GM12801 (cell line): Measurements from ENCODE around the gene NRXN3.

Experiments used
- TF ChIP-seq, protein P1 (sequence below): IDR thresholded peaks from one replicate; pipeline ENCODE4 v1.5.1; 2011; ENCODE audit warnings: control low read depth; ENCODE audit not compliant: insufficient read length; ENCODE audit errors: extremely low read depth

The NRXN3 gene

DNA sequence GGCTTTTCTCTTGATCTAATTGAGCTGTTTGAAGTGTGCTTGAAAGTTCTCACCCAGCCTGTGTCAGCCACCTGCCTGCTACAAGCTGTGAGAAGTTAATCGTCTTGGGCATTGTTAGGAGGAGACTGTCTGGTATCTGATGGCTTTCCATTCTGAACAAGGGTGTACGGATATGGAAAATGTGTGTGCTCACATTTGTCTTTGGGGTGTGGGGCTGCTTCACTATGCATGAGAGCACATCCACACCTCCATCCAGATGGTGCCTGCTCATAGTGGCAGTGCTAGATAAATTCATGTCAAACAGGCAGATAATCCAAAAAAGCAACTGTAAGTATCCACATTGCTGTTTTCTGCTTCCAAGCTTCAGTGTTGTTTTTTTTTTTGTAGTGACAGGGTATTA lies 1578.9 kb downstream of the NRXN3 start:
- TF ChIP-seq, protein P1, sequence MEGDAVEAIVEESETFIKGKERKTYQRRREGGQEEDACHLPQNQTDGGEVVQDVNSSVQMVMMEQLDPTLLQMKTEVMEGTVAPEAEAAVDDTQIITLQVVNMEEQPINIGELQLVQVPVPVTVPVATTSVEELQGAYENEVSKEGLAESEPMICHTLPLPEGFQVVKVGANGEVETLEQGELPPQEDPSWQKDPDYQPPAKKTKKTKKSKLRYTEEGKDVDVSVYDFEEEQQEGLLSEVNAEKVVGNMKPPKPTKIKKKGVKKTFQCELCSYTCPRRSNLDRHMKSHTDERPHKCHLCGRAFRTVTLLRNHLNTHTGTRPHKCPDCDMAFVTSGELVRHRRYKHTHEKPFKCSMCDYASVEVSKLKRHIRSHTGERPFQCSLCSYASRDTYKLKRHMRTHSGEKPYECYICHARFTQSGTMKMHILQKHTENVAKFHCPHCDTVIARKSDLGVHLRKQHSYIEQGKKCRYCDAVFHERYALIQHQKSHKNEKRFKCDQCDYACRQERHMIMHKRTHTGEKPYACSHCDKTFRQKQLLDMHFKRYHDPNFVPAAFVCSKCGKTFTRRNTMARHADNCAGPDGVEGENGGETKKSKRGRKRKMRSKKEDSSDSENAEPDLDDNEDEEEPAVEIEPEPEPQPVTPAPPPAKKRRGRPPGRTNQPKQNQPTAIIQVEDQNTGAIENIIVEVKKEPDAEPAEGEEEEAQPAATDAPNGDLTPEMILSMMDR: no peak

DNA sequence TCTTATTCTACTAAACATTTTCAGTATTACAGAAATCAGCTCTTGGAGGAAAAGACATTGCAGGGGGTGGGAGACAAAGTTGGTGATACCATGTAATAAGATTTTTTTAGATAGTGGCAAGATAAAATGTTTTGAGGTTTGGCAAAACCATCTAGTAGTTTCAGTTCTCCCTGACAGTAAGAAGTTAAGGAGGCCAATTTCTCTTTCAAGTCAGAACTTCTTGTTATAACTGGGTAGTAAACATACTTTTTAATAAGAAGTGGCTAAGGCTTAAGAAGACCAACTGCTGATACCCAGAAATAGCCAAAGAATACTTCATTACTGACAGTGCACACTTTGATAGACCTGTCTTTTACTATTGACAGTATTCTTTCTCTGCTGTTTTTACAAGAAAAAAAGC lies 1588.8 kb downstream of the NRXN3 start:
- TF ChIP-seq, protein P1: no peak

DNA sequence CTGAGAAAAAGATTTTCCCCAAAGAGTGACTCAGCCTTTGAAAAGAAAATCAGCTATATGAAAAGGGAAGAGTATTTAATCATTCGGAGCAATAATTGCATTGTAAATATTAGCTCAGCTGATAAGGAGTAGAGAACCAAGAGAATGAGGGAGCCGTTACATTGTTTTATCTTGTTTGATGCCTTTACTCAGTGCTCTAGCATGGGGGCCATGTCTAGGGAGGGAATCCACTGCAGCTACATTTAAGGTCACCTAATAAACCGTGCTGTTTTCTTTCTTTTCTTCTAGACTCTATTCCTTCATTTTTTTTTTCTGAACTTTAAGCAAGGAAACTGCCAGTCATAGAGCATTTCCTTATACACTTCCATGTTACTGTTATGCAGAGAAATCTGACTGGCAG lies 1594.2 kb downstream of the NRXN3 start:
- TF ChIP-seq, protein P1: no peak

DNA sequence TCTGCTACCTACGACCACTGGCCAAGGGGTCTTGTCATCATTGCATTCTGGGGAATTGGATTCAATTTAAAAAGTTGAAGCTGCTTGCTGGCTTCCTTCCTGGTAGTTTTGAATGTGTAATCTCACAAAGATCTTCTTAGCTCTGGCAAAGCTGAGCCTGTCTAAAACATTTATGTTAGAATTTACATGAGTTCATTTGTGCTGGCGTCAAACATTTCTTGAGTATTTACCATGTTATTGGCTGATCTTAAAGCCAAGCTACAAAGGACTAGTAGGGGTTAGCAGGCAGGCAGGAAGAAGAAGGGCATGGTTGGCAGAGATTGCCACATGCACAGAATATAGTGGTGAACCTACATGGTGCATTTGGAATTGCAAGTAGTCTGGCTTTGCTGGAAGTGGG lies 1596.3 kb downstream of the NRXN3 start:
- TF ChIP-seq, protein P1: no peak

DNA sequence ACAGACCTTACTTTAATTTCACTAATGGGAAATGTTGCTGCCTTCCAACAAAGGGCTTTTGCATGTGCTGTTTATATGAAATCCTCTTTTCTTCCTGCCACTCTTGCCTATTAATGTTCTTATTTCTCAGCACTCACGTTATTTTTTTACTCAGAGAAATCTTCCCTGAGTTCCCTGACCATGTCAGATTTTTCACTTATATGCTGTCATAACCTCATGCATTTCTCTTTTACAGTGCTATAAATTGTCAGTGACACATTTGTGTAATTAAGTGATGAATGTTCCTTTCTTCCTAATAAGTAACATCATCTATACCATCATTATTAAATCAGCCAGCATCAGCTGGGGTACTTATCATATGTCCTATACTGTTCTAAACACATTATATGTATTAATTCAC lies 1597.1 kb downstream of the NRXN3 start:
- TF ChIP-seq, protein P1: no peak

DNA sequence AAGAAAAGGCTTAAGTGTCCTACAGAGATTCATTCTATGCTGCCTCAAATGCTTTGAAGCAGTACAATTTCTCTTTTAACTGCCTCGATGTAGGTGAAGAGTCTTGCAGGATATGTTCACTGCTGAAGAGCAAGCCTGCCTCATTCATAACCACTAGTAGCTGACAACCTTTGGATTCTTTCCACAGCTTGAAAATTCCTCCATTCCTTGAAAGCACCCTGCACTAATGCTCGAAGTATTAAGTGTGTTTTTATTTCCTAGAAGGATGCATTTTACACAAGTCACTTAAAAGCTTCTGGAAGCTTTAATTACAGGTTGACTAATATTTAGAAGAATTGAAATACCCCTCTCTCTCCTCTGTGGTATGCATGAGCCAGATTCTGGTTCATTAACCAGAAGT lies 1611.7 kb downstream of the NRXN3 start:
- TF ChIP-seq, protein P1: no peak

DNA sequence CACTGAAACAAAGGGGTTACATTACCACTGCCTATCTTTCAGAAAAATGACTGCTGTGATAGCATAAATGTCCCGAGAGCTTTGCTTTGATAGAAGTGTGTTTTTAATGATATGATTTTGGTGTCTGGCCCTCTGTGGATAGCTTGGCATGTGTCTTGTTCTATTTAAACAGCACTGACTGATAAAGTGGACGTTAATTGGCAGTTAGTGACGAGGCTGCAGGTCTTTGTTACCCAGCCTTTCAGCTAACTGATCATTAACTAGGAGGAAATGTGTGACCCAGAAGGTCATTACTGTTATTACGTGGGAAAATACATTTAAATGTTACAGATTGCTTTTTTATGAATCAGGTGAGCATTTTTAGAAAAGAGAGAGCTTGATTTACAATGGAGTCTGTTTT lies 1612.9 kb downstream of the NRXN3 start:
- TF ChIP-seq, protein P1: no peak

DNA sequence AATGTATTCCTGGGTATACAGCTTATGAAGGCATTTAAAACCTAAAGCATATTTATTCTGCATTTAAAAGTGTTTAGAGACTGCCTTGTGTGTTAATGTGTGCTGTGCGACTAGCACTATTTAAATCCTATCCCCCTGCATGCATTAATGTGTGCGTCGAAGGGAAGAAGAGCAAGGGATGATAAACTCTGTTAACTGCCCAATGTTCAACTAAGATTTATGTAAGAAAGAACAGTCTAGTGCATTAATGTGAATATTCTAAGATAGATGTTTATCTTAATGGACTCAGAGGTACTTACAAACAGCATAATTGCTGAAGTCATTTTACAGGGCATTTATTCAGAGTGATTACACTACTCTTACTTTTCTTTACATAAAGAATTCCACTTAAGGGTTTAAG lies 1616.3 kb downstream of the NRXN3 start:
- TF ChIP-seq, protein P1: no peak
